IPS DF 6.9 (cell line): ENCODE data around the gene C6.
"Not testable (repeated sequence)": the region's sequence is repeated elsewhere in the genome, so short reads cannot be mapped to it uniquely, and the experiment has no call there.

Source experiments
- DNase-seq: peaks from one replicate; pipeline ENCODE4 v3.0.0-alpha.2; 2013; ENCODE audit warnings: low read depth, low spot score
- H3K27ac ChIP-seq: one replicate; pipeline ENCODE4 v1.5.1; 2013; ENCODE audit warnings: low read length, control low read depth
- H3K27me3 ChIP-seq: 2 replicates; pipeline ENCODE4 v1.6.1; 2013; ENCODE audit warnings: mild to moderate bottlenecking, low read length; ENCODE audit not compliant: control insufficient read depth, insufficient read depth
- H3K36me3 ChIP-seq: 2 replicates; pipeline ENCODE4 v1.6.1; 2013; ENCODE audit warnings: low read length; ENCODE audit not compliant: control insufficient read depth, insufficient read depth
- H3K4me1 ChIP-seq: 2 replicates; pipeline ENCODE4 v1.6.1; 2013; ENCODE audit warnings: low read length; ENCODE audit not compliant: control insufficient read depth, insufficient read depth
- H3K4me3 ChIP-seq: 2 replicates; pipeline ENCODE4 v1.5.1; 2013; ENCODE audit warnings: mild to moderate bottlenecking, low read length
- H3K9me3 ChIP-seq: 2 replicates; pipeline ENCODE4 v1.6.1; 2013; ENCODE audit warnings: low read length, inconsistent platforms; ENCODE audit not compliant: control insufficient read depth, insufficient read depth
- WGBS: extraction: QIAGEN DNeasy Blood & Tissue Kit; methylation state at CpG from one replicate; pipeline ENCODE4 v1.1.7; 2013; ENCODE audit warnings: mixed read lengths, missing lambda C conversion rate; ENCODE audit not compliant: insufficient read length, insufficient coverage; 5-methylcytosine and 5-hydroxymethylcytosine counted together

The C6 gene

DNA sequence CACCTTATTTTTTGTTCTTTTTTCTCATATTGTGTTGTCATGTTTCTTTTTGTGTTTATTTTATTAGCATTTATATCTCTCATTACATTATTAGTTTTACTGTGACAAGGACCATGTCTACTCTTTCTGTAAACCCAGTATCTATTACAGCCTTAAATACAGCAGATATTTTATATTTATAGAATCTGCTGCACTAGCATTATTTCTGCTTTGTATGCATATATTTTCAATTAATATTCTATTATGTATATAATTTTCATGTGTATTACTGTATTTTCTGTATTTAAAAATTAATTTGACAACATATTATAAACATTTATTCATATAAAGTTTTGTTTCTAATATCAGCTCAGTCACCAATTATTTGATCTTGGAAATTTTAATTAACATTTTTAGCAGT, 19.5 kb upstream of the C6 start:
- H3K27ac ChIP-seq = no peak overlapping the region
- no peaks in the 10 kb centered on the region for H3K4me1 ChIP-seq
- no peaks in the 10 kb centered on the region for H3K9me3 ChIP-seq
- DNase-seq = no peak
- H3K36me3 ChIP-seq = no peaks in the 10 kb centered on the region
- no peak overlapping the region for H3K4me3 ChIP-seq
- no peaks in the 10 kb centered on the region for H3K27me3 ChIP-seq

- H3K9me3 ChIP-seq, H3K36me3 ChIP-seq, DNase-seq, H3K4me1 ChIP-seq, H3K27me3 ChIP-seq, H3K27ac ChIP-seq, H3K4me3 ChIP-seq: not testable (repeated sequence)
- whole genome bisulfite sequencing = no CpG with 5 or more reads among the region's 1 CpG
Measured at GRCh38 chr5:41230276-41230675, 16.9 kb upstream of the C6 start.

- WGBS = no CpG with 5 or more reads among the region's 2 CpGs
- Histone ChIP-seq H3K27me3 (no peaks in the 10 kb centered on the region), H3K36me3 (no peaks in the 10 kb centered on the region), H3K27ac (no peak overlapping the region), H3K4me3 (no peak overlapping the region), H3K4me1 (no peaks in the 10 kb centered on the region), H3K9me3 (no peaks in the 10 kb centered on the region)
- DNase-seq = no peak
Measured at GRCh38 chr5:41223962-41224361, 10.6 kb upstream of the C6 start.

GRCh38 chr5:41219658-41220269, 6.4 kb upstream of the C6 start:
- no peak overlapping the region for H3K4me3 ChIP-seq
- H3K4me1 ChIP-seq = no peaks in the 10 kb centered on the region
- no peaks in the 10 kb centered on the region for H3K36me3 ChIP-seq
- H3K27me3 ChIP-seq = no peaks in the 10 kb centered on the region
- no peak overlapping the region for H3K27ac ChIP-seq
- no peak for DNase-seq
- H3K9me3 ChIP-seq = no peaks in the 10 kb centered on the region
- no CpG with 5 or more reads among the region's 2 CpGs for WGBS

- no peaks in the 10 kb centered on the region for H3K4me1 ChIP-seq
- H3K4me3 ChIP-seq = no peak overlapping the region
- no peaks in the 10 kb centered on the region for H3K9me3 ChIP-seq
- no peak overlapping the region for H3K27ac ChIP-seq
- no CpG with 5 or more reads among the region's 1 CpG for WGBS
- no peaks in the 10 kb centered on the region for H3K36me3 ChIP-seq
- H3K27me3 ChIP-seq = no peaks in the 10 kb centered on the region
- DNase-seq = no peak
Measured at GRCh38 chr5:41218929-41219657, 5.8 kb upstream of the C6 start.

- Histone ChIP-seq H3K27ac (no peak overlapping the region), H3K4me3 (no peak overlapping the region)
Measured at GRCh38 chr5:41214182-41214581, 850 bp upstream of the C6 start.

GRCh38 chr5:41212935-41213334, 397 bp downstream of the C6 start:
- H3K4me1 ChIP-seq = no peaks in the 10 kb centered on the region
- no CpG with 5 or more reads among the region's 1 CpG for WGBS

More at GRCh38 chr5:41214182-41214581, 850 bp upstream of the C6 start:
- Histone ChIP-seq H3K9me3 (no peaks in the 10 kb centered on the region), H3K4me1 (no peaks in the 10 kb centered on the region), H3K36me3 (no peaks in the 10 kb centered on the region), H3K27me3 (no peaks in the 10 kb centered on the region)
- DNase-seq = no peak

DNA sequence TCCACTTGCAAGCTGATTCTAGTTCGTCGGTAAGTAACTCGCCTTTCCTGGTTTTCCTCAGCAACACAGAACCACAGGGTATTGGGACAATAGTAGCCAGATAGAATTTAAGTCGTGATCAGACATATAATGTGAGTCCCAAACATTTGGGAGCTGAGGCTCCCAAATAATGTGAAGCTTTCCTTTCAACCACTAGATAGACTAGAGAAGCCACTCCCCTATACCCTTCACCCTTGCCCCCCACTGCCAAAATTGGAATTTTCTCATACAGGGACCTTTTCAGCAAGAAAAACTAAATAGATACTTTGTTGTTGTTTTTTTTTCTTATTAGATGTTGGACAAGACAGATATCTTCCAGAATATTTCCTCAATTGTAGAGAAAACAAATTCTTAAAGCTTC, 1.9 kb downstream of the C6 start:
- no peak overlapping the region for H3K27ac ChIP-seq
- DNase-seq = no peak
- no peaks in the 10 kb centered on the region for H3K4me1 ChIP-seq
- H3K4me3 ChIP-seq = no peak overlapping the region
- H3K9me3 ChIP-seq = no peaks in the 10 kb centered on the region
- H3K27me3 ChIP-seq = no peaks in the 10 kb centered on the region
- no CpG with 5 or more reads among the region's 4 CpGs for WGBS
- no peaks in the 10 kb centered on the region for H3K36me3 ChIP-seq

More at GRCh38 chr5:41212935-41213334, 397 bp downstream of the C6 start:
- DNase-seq = no peak
- no peaks in the 10 kb centered on the region for H3K27me3 ChIP-seq
- no peaks in the 10 kb centered on the region for H3K36me3 ChIP-seq
- no peak overlapping the region for H3K27ac ChIP-seq
- H3K9me3 ChIP-seq = no peaks in the 10 kb centered on the region
- no peak overlapping the region for H3K4me3 ChIP-seq

GRCh38 chr5:41205475-41205874, 7.9 kb downstream of the C6 start:
- H3K4me3 ChIP-seq, DNase-seq, H3K36me3 ChIP-seq, H3K27ac ChIP-seq, H3K4me1 ChIP-seq, H3K27me3 ChIP-seq, H3K9me3 ChIP-seq: not testable (repeated sequence)
- WGBS = no CpG with 5 or more reads among the region's 8 CpGs

- no peaks in the 10 kb centered on the region for H3K9me3 ChIP-seq
- H3K27me3 ChIP-seq = no peaks in the 10 kb centered on the region
- WGBS = no CpG with 5 or more reads among the region's 2 CpGs
- no peaks in the 10 kb centered on the region for H3K36me3 ChIP-seq
- H3K4me1 ChIP-seq = no peaks in the 10 kb centered on the region
- no peak for DNase-seq
- no peak overlapping the region for H3K4me3 ChIP-seq
- H3K27ac ChIP-seq = no peak overlapping the region
Measured at GRCh38 chr5:41203033-41203432, 10.3 kb downstream of the C6 start.
